GM12864 (cell line): ENCODE results near the gene USP27X.

Experiments
- DNase-seq: peaks from one replicate; pipeline ENCODE4 v3.0.0-alpha.2; 2011; ENCODE audit warnings: low read depth
- H3K4me3 ChIP-seq: 2 replicates; pipeline ENCODE4 v1.5.1; 2011; ENCODE audit warnings: mild to moderate bottlenecking, low read depth, low read length, control low read depth
- CTCF ChIP-seq: IDR thresholded peaks from 2 replicates; pipeline ENCODE4 v1.5.1; 2011; ENCODE audit warnings: low read depth, mild to moderate bottlenecking, moderate library complexity, low read length, control low read depth, inconsistent platforms; ENCODE audit errors: missing control alignments

Gene USP27X

GRCh38 chrX:49912086-49912485, 32.8 kb downstream of the USP27X start:
- DNase-seq: no peak
- H3K4me3 ChIP-seq: no peak overlapping the region
- TF ChIP-seq CTCF: no peak

GRCh38 chrX:49912861-49913260, 33.6 kb downstream of the USP27X start:
- no peak for TF ChIP-seq CTCF
- H3K4me3 ChIP-seq: no peak overlapping the region
- no peak for DNase-seq

- TF ChIP-seq CTCF: peak; percentile 77
- no peak for DNase-seq
- H3K4me3 ChIP-seq: no peak overlapping the region
Measured at GRCh38 chrX:49915361-49916222, 36.3 kb downstream of the USP27X start.

- no peak overlapping the region for H3K4me3 ChIP-seq
- DNase-seq: no peak
- TF ChIP-seq CTCF: peak; percentile 81
Measured at GRCh38 chrX:49919617-49920016, 40.3 kb downstream of the USP27X start.

- no peak for TF ChIP-seq CTCF
- DNase-seq: no peak
- no peak overlapping the region for H3K4me3 ChIP-seq
Measured at GRCh38 chrX:49921109-49921508, 41.8 kb downstream of the USP27X start.

- TF ChIP-seq CTCF: no peak
- peak; percentile 69 for DNase-seq
- H3K4me3 ChIP-seq: peak within 1 kb of the TSS; percentile 73
Measured at GRCh38 chrX:49922291-49923241, 43.3 kb downstream of the USP27X start, which contains the start of gene CLCN5. Gene CLCN5, plus strand, starts transcription at chrX:49922596. Its CDS starts 2,703 bp downstream, at chrX:49925299.
